ENCODE data around the gene VPS41. TPM values are rescaled to one million over a fixed set of nuclear protein-coding genes. Genes with fewer than 3 reads are reported as not detected.

The VPS41 gene
- total RNA-seq, 2 experiments from 2014 or later, result 23.2 to 46.1 TPM

DNA sequence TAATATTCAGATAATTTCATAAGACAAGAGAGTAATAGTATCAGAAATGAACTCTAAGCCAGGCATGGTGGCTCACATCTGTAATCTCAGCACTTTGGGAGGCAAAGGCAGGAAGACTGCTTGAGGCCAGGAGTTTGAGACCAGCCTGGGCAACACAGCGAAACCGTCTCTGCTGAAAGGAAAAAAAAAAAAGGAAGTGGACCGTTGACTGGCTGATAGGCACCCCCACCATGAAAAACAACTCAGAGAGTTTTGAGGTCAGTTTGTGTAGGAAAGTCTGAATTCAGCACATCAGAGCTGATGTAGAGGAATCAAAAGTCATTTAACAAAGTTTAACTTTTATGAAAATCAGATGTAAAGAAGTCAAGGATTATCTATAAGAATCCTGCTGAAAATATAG is 214.7 kb downstream of the VPS41 start:
- H3K79me2 ChIP-seq (ENCODE audit: insufficient read depth, low read depth, low read length), result no peaks in the 10 kb centered on the region
- TF ChIP-seq EZH2phosphoT487 (IDR thresholded peaks at IDR 0.05; ENCODE audit: borderline replicate concordance, low read depth, low read length), result no peak
- no peak for TF ChIP-seq CTCF (conservative IDR thresholded peaks at IDR 0.05; ENCODE audit: low read length)
- DNase-seq (ENCODE audit: low spot score), result no peak
- no peak overlapping the region for H3K4me3 ChIP-seq (ENCODE audit: low read depth, low read length, poor library complexity, severe bottlenecking)
- H3K36me3 ChIP-seq (ENCODE audit: insufficient read depth, low read length), result no peaks in the 10 kb centered on the region
- H3K27ac ChIP-seq (ENCODE audit: low read depth, low read length, poor library complexity, severe bottlenecking), result no peak overlapping the region
- H3K9me2 ChIP-seq (ENCODE audit: insufficient read depth, low read length), result no peaks in the 10 kb centered on the region
- intact Hi-C loops (cut with micrococcal nuclease; ENCODE audit: unreplicated experiment), result no loop called here
- ChIA-PET POLR2A (no interaction called here), CTCF (ENCODE audit: unreplicated experiment) (no interaction called here)
- H3K4me1 ChIP-seq (ENCODE audit: insufficient read depth, low read length, poor library complexity, severe bottlenecking), result no peaks in the 10 kb centered on the region
- H2AFZ ChIP-seq (ENCODE audit: low read length), result no peak overlapping the region
- BruUV-seq (replicated peaks), result no TSS peak
- no peaks in the 10 kb centered on the region for H3K9me3 ChIP-seq (ENCODE audit: low read length)
- no peaks in the 10 kb centered on the region for H4K20me1 ChIP-seq (ENCODE audit: insufficient read depth, low read length)
- no peak overlapping the region for H3K4me2 ChIP-seq (ENCODE audit: low read length)

- intact Hi-C loops (cut with micrococcal nuclease; ENCODE audit: unreplicated experiment), result no loop called here
- no peaks in the 10 kb centered on the region for H3K79me2 ChIP-seq (ENCODE audit: insufficient read depth, low read depth, low read length)
- ChIA-PET POLR2A (interaction anchor here (0.5 kb wide), 1 partner anchor 190 kb away, joined by 3 read pairs; no protein-coding TSS in a partner anchor), CTCF (ENCODE audit: unreplicated experiment) (no interaction called here)
- no peak overlapping the region for H3K27ac ChIP-seq (ENCODE audit: low read depth, low read length, poor library complexity, severe bottlenecking)
- H3K4me1 ChIP-seq (ENCODE audit: insufficient read depth, low read length, poor library complexity, severe bottlenecking), result no peaks in the 10 kb centered on the region
- H3K9me3 ChIP-seq (ENCODE audit: low read length), result no peaks in the 10 kb centered on the region
- no peaks in the 10 kb centered on the region for H4K20me1 ChIP-seq (ENCODE audit: insufficient read depth, low read length)
- H3K36me3 ChIP-seq (ENCODE audit: insufficient read depth, low read length), result no peaks in the 10 kb centered on the region
- H3K4me3 ChIP-seq (ENCODE audit: low read depth, low read length, poor library complexity, severe bottlenecking), result no peak overlapping the region
- no peak overlapping the region for H3K4me2 ChIP-seq (ENCODE audit: low read length)
- TF ChIP-seq CTCF (conservative IDR thresholded peaks at IDR 0.05; ENCODE audit: low read length) (no peak), EZH2phosphoT487 (IDR thresholded peaks at IDR 0.05; ENCODE audit: borderline replicate concordance, low read depth, low read length) (no peak)
- BruUV-seq (replicated peaks), result no TSS peak
- H3K9me2 ChIP-seq (ENCODE audit: insufficient read depth, low read length), result no peaks in the 10 kb centered on the region
- H2AFZ ChIP-seq (ENCODE audit: low read length), result no peak overlapping the region
- DNase-seq (ENCODE audit: low spot score), result no peak
These were observed 222.1 kb downstream of the VPS41 start for GRCh38 chr7:38686888-38687287.

DNA sequence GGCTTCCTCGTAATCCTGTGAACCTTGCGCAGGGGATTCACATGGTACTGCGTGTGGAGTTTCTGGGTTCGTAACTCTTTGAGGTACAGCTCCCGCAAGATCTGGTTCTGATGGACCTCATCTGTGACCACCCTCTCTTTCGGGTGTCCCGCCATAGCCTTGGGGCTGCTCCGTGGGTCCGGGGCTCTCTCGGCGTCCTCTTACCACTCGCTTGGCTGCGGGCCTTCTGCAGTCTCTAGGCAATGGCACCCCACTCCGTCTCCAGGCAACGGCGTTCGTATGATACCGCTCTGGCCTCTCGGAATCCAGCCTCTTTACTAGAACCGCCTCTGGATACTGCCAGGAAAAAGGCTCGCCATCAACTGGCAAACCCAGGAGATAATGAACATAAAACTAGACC is 223.1 kb downstream of the VPS41 start:
- Histone ChIP-seq H4K20me1 (ENCODE audit: insufficient read depth, low read length) (no peaks in the 10 kb centered on the region), H3K36me3 (ENCODE audit: insufficient read depth, low read length) (no peaks in the 10 kb centered on the region), H3K4me1 (ENCODE audit: insufficient read depth, low read length, poor library complexity, severe bottlenecking) (no peaks in the 10 kb centered on the region), H3K79me2 (ENCODE audit: insufficient read depth, low read depth, low read length) (no peaks in the 10 kb centered on the region), H2AFZ (ENCODE audit: low read length) (no peak overlapping the region), H3K9me2 (ENCODE audit: insufficient read depth, low read length) (no peaks in the 10 kb centered on the region), H3K4me3 (ENCODE audit: low read depth, low read length, poor library complexity, severe bottlenecking) (no peak overlapping the region), H3K9me3 (ENCODE audit: low read length) (no peaks in the 10 kb centered on the region), H3K27ac (ENCODE audit: low read depth, low read length, poor library complexity, severe bottlenecking) (no peak overlapping the region), H3K4me2 (ENCODE audit: low read length) (no peak overlapping the region)
- no peak for TF ChIP-seq EZH2phosphoT487 (IDR thresholded peaks at IDR 0.05; ENCODE audit: borderline replicate concordance, low read depth, low read length)
- no peak for TF ChIP-seq CTCF (conservative IDR thresholded peaks at IDR 0.05; ENCODE audit: low read length)
- ChIA-PET POLR2A (no interaction called here), CTCF (ENCODE audit: unreplicated experiment) (no interaction called here)
- DNase-seq (ENCODE audit: low spot score), result no peak
- no TSS peak for BruUV-seq (replicated peaks)
- intact Hi-C loops (cut with micrococcal nuclease; ENCODE audit: unreplicated experiment), result no loop called here

Measured in OCI-LY7 (cell line).